ENCODE data around the gene RRAGC. TPM values are rescaled to one million over a fixed set of nuclear protein-coding genes. Genes with fewer than 3 reads are reported as not detected.

Gene RRAGC
- total and polyA plus RNA-seq, 5 donors from 2014 or later, result 6.1 to 17.2 (median 8.8) TPM

DNA sequence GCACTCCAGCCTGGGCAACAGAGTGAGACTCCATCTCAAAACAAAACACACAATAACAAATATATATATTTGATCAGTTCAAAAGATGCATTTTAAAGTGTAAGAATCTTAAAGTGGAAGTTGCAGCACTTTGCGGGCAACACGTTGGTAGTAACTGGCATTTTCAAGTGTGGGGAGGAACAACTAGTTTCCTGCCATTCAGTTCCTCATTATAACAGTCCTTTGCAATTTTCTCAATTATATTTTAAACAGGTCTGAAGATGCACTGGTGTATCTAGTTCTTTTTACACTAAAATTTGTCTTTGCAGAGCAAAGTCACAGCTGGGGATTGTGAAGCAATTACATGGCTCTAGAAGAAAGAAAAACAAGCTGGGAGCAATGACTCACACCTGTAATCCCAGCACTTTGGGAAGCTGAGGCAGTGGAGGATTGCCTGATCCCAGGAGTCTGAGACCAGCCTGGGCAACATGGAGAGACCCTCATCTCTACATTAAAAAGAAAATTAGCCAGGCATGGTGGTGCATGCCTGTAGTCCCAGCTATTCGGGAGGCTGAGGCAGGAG, 25.3 kb downstream of the RRAGC start:
- DNase-seq (no peak), ATAC-seq (ENCODE audit: low read depth in 2 of 2) (no peak)
- no peaks in the 10 kb centered on the region for H3K9me3 Mint-ChIP-seq
- H3K4me3 Mint-ChIP-seq, result no peak overlapping the region
- no peak overlapping the region for H3K4me3 ChIP-seq (ENCODE audit: low read depth, low read length)
- no peak overlapping the region for H3K27ac ChIP-seq (ENCODE audit: insufficient read depth, low read length, poor library complexity, severe bottlenecking)
- H3K27me3 Mint-ChIP-seq, result peaks cover 14% of the 10 kb centered on the region
- H3K27ac Mint-ChIP-seq, result no peak overlapping the region
- peaks cover 9% of the 10 kb centered on the region for H3K36me3 Mint-ChIP-seq
- peaks cover 18% of the 10 kb centered on the region for H3K36me3 ChIP-seq (ENCODE audit: control insufficient read depth, insufficient read depth, low read length)
- peaks cover 3% of the 10 kb centered on the region for H3K27me3 ChIP-seq (ENCODE audit: control insufficient read depth, insufficient read depth, low read length)
- H3K9me3 ChIP-seq (ENCODE audit: control insufficient read depth in 2 of 2, low read length in 2 of 2), result no peaks in the 10 kb centered on the region
- H3K4me1 Mint-ChIP-seq, result peaks cover 0 to 6% (median 0%) of the 10 kb centered on the region in 4 donors
- H3K4me1 ChIP-seq (ENCODE audit: control insufficient read depth, insufficient read depth, low read length, poor library complexity, severe bottlenecking), result no peaks in the 10 kb centered on the region

DNA sequence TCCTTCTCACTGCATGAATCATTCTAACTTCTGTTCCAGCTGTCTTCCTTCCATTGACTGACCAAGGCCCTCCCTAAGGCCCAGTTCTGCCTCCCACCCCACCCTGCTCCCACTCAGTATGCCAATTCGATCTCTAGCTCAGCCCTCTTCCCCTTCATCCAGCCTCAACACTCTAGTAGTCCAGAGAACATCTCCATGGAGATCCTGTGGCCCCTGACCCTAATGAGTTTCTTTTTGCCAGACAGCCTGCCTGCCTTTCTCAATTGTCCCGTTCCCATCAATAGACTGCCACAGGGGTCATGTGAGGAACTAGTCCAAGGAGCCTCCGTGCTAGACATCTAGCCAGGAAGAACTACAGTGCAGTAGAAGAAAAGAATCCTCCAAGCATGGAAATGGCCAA, 26.4 kb downstream of the RRAGC start:
- DNase-seq, result no peak
- Mint-ChIP-seq H3K4me1 (peaks cover 0 to 6% (median 0%) of the 10 kb centered on the region in 4 donors), H3K36me3 (peaks cover 4% of the 10 kb centered on the region), H3K27ac (no peak overlapping the region), H3K9me3 (no peaks in the 10 kb centered on the region), H3K27me3 (peaks cover 18% of the 10 kb centered on the region), H3K4me3 (no peak overlapping the region)
- no peak for ATAC-seq (ENCODE audit: low read depth in 2 of 2)
- H3K4me3 ChIP-seq (ENCODE audit: low read depth, low read length), result no peak overlapping the region
- no peaks in the 10 kb centered on the region for H3K4me1 ChIP-seq (ENCODE audit: control insufficient read depth, insufficient read depth, low read length, poor library complexity, severe bottlenecking)
- no peak overlapping the region for H3K27ac ChIP-seq (ENCODE audit: insufficient read depth, low read length, poor library complexity, severe bottlenecking)
- peaks cover 6% of the 10 kb centered on the region for H3K36me3 ChIP-seq (ENCODE audit: control insufficient read depth, insufficient read depth, low read length)
- H3K9me3 ChIP-seq (ENCODE audit: control insufficient read depth in 2 of 2, low read length in 2 of 2), result no peaks in the 10 kb centered on the region
- peaks cover 3% of the 10 kb centered on the region for H3K27me3 ChIP-seq (ENCODE audit: control insufficient read depth, insufficient read depth, low read length)

DNA sequence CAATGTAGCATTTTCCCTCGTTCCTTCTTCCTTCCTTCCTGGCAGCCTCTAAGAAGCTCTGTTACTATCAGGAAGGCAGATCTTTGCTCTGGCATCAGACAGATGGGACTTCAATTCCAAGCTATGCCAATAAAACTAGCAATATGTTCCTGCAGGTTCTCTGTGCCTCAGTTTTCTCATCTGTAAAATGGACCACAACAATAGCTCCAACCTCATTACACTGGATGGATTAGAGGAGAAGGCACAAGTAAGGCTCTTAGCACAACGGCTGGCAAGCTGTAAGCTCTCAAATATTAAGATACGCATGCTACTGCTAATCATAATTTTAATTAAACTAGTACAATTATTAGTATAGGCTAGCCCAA, 27.2 kb downstream of the RRAGC start:
- Histone ChIP-seq H3K27me3 (ENCODE audit: control insufficient read depth, insufficient read depth, low read length) (peaks cover 3% of the 10 kb centered on the region), H3K9me3 (ENCODE audit: control insufficient read depth in 2 of 2, low read length in 2 of 2) (no peaks in the 10 kb centered on the region), H3K4me3 (ENCODE audit: low read depth, low read length) (no peak overlapping the region), H3K4me1 (ENCODE audit: control insufficient read depth, insufficient read depth, low read length, poor library complexity, severe bottlenecking) (no peaks in the 10 kb centered on the region), H3K27ac (ENCODE audit: insufficient read depth, low read length, poor library complexity, severe bottlenecking) (no peak overlapping the region), H3K36me3 (ENCODE audit: control insufficient read depth, insufficient read depth, low read length) (no peaks in the 10 kb centered on the region)
- ATAC-seq (ENCODE audit: low read depth in 2 of 2) (no peak), DNase-seq (no peak)
- H3K4me1 Mint-ChIP-seq, result peaks cover 0 to 6% (median 0%) of the 10 kb centered on the region in 4 donors
- peaks cover 25% of the 10 kb centered on the region for H3K27me3 Mint-ChIP-seq
- H3K9me3 Mint-ChIP-seq, result no peaks in the 10 kb centered on the region
- H3K36me3 Mint-ChIP-seq, result no peaks in the 10 kb centered on the region
- H3K4me3 Mint-ChIP-seq, result no peak overlapping the region
- H3K27ac Mint-ChIP-seq, result no peak overlapping the region

DNA sequence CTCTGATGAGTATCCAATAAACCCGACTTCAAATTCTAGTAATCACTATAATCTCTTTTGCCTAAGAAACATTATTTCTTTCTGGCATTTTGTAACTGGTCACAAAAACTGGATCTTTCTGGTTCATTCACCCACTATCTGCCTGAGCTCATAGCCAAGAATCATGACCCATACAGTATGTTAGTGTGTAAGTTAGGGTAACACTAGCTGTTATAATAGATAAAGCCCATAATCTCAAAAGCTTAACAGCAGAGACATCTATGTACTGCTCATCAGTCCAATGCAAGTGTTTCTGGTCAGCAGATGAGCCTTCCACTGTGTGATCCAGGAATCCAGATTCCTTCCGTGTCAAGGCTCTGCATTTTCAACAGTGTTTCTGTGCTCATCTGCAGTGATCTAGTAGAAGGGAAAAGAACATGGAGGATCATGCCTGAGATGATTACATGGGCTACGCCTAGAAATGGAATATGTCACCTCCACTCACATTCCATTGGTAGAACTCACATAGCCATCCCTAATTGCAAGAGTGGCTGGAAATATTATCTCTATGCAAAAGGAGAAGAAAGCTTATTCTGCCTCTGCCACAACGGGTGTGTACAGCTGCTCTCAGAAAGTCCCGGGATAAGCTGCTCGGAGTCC, 27.7 kb downstream of the RRAGC start:
- no peak for ATAC-seq (ENCODE audit: low read depth in 2 of 2)
- Histone ChIP-seq H3K9me3 (ENCODE audit: control insufficient read depth in 2 of 2, low read length in 2 of 2) (no peaks in the 10 kb centered on the region), H3K4me1 (ENCODE audit: control insufficient read depth, insufficient read depth, low read length, poor library complexity, severe bottlenecking) (no peaks in the 10 kb centered on the region), H3K27ac (ENCODE audit: insufficient read depth, low read length, poor library complexity, severe bottlenecking) (no peak overlapping the region), H3K36me3 (ENCODE audit: control insufficient read depth, insufficient read depth, low read length) (no peaks in the 10 kb centered on the region), H3K27me3 (ENCODE audit: control insufficient read depth, insufficient read depth, low read length) (peaks cover 3% of the 10 kb centered on the region), H3K4me3 (ENCODE audit: low read depth, low read length) (no peak overlapping the region)
- DNase-seq, result no peak
- H3K9me3 Mint-ChIP-seq, result no peaks in the 10 kb centered on the region
- H3K27me3 Mint-ChIP-seq, result peaks cover 30% of the 10 kb centered on the region
- no peak overlapping the region for H3K4me3 Mint-ChIP-seq
- H3K27ac Mint-ChIP-seq, result no peak overlapping the region
- no peaks in the 10 kb centered on the region for H3K36me3 Mint-ChIP-seq
- peaks cover 0 to 6% (median 0%) of the 10 kb centered on the region in 4 donors for H3K4me1 Mint-ChIP-seq

DNA sequence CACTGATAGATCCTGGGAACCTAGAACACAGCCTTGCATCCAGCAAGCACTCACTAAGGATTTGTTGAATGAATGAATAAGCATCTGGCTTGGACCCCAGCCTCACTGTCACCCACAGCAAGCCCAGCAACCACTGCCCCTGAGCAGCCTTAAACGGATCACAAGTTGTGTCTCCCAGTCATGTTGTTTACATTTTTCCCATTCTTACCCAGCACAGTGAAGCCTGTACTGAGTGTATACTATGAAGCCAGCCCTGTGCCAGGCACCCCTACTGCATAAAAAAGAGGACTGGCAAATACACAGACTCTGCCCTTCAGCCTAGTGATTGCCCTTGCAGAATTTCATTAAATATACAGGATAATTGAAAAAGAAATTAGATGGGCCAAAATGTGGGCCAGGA, 30.2 kb downstream of the RRAGC start:
- Histone ChIP-seq H3K4me3 (ENCODE audit: low read depth, low read length) (no peak overlapping the region), H3K36me3 (ENCODE audit: control insufficient read depth, insufficient read depth, low read length) (no peaks in the 10 kb centered on the region), H3K27me3 (ENCODE audit: control insufficient read depth, insufficient read depth, low read length) (peaks cover 5% of the 10 kb centered on the region), H3K27ac (ENCODE audit: insufficient read depth, low read length, poor library complexity, severe bottlenecking) (no peak overlapping the region), H3K9me3 (ENCODE audit: control insufficient read depth in 2 of 2, low read length in 2 of 2) (no peaks in the 10 kb centered on the region), H3K4me1 (ENCODE audit: control insufficient read depth, insufficient read depth, low read length, poor library complexity, severe bottlenecking) (no peaks in the 10 kb centered on the region)
- H3K36me3 Mint-ChIP-seq, result no peaks in the 10 kb centered on the region
- H3K27me3 Mint-ChIP-seq, result peaks cover 49% of the 10 kb centered on the region
- no peak for DNase-seq
- H3K4me1 Mint-ChIP-seq, result no peaks in the 10 kb centered on the region
- H3K9me3 Mint-ChIP-seq, result no peaks in the 10 kb centered on the region
- no peak for ATAC-seq (ENCODE audit: low read depth in 2 of 2)
- no peak overlapping the region for H3K27ac Mint-ChIP-seq
- no peak overlapping the region for H3K4me3 Mint-ChIP-seq

DNA sequence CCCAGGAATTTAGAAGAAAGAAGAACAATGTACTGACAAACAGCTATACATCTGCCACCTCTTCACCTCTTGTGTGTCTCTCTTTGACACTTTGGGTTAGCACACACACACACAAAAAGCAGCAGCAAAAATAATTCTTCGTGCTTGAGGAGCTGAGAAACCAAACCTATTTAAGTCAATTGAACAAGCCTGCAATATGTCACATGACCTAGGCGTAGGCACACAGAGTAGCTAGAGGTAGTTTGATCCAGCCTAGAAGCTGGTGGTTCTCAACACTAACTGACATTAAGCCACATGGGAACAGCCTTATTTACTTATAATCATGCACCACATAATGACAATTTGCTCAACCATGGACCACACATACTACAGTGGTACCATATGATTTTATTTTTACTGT, 32.3 kb downstream of the RRAGC start:
- no peak overlapping the region for H3K27ac Mint-ChIP-seq
- Histone ChIP-seq H3K27me3 (ENCODE audit: control insufficient read depth, insufficient read depth, low read length) (peaks cover 5% of the 10 kb centered on the region), H3K27ac (ENCODE audit: insufficient read depth, low read length, poor library complexity, severe bottlenecking) (no peak overlapping the region), H3K36me3 (ENCODE audit: control insufficient read depth, insufficient read depth, low read length) (no peaks in the 10 kb centered on the region), H3K4me3 (ENCODE audit: low read depth, low read length) (no peak overlapping the region), H3K9me3 (ENCODE audit: control insufficient read depth in 2 of 2, low read length in 2 of 2) (no peaks in the 10 kb centered on the region), H3K4me1 (ENCODE audit: control insufficient read depth, insufficient read depth, low read length, poor library complexity, severe bottlenecking) (no peaks in the 10 kb centered on the region)
- H3K4me3 Mint-ChIP-seq, result no peak overlapping the region
- no peaks in the 10 kb centered on the region for H3K36me3 Mint-ChIP-seq
- no peak for ATAC-seq (ENCODE audit: low read depth in 2 of 2)
- no peak for DNase-seq
- no peaks in the 10 kb centered on the region for H3K9me3 Mint-ChIP-seq
- no peaks in the 10 kb centered on the region for H3K4me1 Mint-ChIP-seq
- peaks cover 60% of the 10 kb centered on the region for H3K27me3 Mint-ChIP-seq

DNA sequence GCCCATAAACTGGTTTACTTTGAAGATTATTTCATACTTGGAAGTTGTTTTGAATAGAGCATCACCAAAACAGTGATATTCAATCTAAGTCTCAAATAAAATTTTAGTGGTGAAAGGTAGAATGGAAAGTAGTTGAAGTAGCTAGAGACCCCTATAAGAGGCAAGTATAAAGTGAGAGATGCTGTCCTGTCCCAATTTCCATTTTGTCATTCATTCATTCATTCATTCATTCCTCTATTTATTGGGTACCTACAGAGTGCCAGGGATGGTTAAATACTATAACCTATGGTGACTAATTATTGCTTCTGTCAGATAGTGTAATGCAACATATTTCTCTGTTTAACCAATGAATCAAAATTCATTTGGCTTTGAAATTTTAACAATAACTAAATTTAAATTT, 32.7 kb downstream of the RRAGC start:
- Mint-ChIP-seq H3K4me3 (no peak overlapping the region), H3K27ac (no peak overlapping the region), H3K27me3 (peaks cover 65% of the 10 kb centered on the region), H3K4me1 (no peaks in the 10 kb centered on the region), H3K36me3 (no peaks in the 10 kb centered on the region), H3K9me3 (no peaks in the 10 kb centered on the region)
- Histone ChIP-seq H3K27ac (ENCODE audit: insufficient read depth, low read length, poor library complexity, severe bottlenecking) (no peak overlapping the region), H3K36me3 (ENCODE audit: control insufficient read depth, insufficient read depth, low read length) (no peaks in the 10 kb centered on the region), H3K4me1 (ENCODE audit: control insufficient read depth, insufficient read depth, low read length, poor library complexity, severe bottlenecking) (no peaks in the 10 kb centered on the region), H3K4me3 (ENCODE audit: low read depth, low read length) (no peak overlapping the region), H3K27me3 (ENCODE audit: control insufficient read depth, insufficient read depth, low read length) (peaks cover 5% of the 10 kb centered on the region), H3K9me3 (ENCODE audit: control insufficient read depth in 2 of 2, low read length in 2 of 2) (no peaks in the 10 kb centered on the region)
- DNase-seq (no peak), ATAC-seq (ENCODE audit: low read depth in 2 of 2) (no peak)

DNA sequence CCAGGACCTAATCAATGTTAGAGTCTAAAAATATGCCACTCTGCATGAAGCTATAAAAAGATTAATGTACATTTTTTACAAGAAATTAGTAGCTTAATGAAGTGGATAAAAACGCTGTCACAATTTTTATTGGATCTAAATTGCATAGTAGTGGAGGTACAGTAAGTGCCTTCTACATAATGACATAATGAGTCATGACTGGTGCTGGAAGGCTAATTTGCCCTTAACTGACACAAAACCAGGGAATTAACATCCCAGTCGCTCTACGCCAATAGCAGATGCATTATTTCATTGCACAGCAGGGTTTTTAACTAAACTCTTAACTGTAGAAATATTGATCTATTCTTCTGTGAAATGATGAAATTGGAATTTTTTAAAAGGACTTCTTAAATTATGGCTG, 33.3 kb downstream of the RRAGC start:
- H3K27ac Mint-ChIP-seq, result no peak overlapping the region
- Histone ChIP-seq H3K27ac (ENCODE audit: insufficient read depth, low read length, poor library complexity, severe bottlenecking) (no peak overlapping the region), H3K9me3 (ENCODE audit: control insufficient read depth in 2 of 2, low read length in 2 of 2) (no peaks in the 10 kb centered on the region), H3K36me3 (ENCODE audit: control insufficient read depth, insufficient read depth, low read length) (no peaks in the 10 kb centered on the region), H3K27me3 (ENCODE audit: control insufficient read depth, insufficient read depth, low read length) (peaks cover 10% of the 10 kb centered on the region), H3K4me3 (ENCODE audit: low read depth, low read length) (no peak overlapping the region), H3K4me1 (ENCODE audit: control insufficient read depth, insufficient read depth, low read length, poor library complexity, severe bottlenecking) (no peaks in the 10 kb centered on the region)
- no peaks in the 10 kb centered on the region for H3K36me3 Mint-ChIP-seq
- ATAC-seq (ENCODE audit: low read depth in 2 of 2) (no peak), DNase-seq (no peak)
- no peaks in the 10 kb centered on the region for H3K9me3 Mint-ChIP-seq
- no peak overlapping the region for H3K4me3 Mint-ChIP-seq
- H3K4me1 Mint-ChIP-seq, result no peaks in the 10 kb centered on the region
- peaks cover 68% of the 10 kb centered on the region for H3K27me3 Mint-ChIP-seq

Data from CD4-positive, CD25-positive, alpha-beta regulatory T cell (primary cell).